Iris pigment epithelial cell (primary cell): ENCODE data around the gene TPD52L1.
"Not testable (repeated sequence)": the region's sequence is repeated elsewhere in the genome, so short reads cannot be mapped to it uniquely, and the experiment has no call there.

Experiments used
- DNase-seq: peaks from one replicate; pipeline ENCODE4 v3.0.0-alpha.2; 2011; ENCODE audit warnings: low read depth

TPD52L1 gene

DNA sequence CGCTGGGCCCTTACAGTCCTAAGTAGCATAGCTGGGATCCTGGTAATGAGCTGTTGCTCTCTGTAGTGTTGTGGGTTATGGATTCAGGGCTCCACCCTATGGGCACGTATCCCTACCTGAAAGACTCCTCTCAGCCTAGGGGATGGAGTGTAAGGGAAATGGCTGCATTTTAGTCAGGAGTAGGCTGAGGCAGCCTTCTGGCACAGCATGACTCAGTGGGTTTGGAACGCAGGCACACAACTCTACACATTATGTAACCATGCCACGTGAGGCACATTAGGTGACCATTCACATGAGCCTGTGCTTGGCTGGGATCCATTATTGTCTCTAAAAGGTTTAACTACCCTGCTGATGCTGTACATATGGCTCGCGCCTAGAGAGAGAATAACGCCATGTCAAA lies 120.4 kb downstream of the TPD52L1 start:
- peak; percentile 67 for DNase-seq

DNA sequence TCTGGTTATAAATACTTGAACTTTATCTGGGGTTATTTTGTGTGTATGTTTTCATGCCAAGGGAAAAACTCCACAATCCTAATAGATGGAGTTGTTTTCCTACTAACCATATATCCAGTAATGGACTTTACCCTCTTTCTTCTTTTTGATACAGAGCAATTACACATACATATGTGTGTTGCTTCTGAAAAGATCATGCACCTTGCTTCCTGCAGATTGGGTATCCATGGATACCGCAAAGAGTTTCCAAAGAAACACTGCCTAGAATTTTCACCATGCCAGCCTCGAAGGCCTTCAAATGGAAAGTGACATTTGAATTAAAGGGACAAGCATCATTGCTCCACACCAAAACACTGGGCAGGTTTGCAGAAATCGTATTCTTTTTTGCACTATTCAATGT lies 121.4 kb downstream of the TPD52L1 start:
- DNase-seq, result no peak

DNA sequence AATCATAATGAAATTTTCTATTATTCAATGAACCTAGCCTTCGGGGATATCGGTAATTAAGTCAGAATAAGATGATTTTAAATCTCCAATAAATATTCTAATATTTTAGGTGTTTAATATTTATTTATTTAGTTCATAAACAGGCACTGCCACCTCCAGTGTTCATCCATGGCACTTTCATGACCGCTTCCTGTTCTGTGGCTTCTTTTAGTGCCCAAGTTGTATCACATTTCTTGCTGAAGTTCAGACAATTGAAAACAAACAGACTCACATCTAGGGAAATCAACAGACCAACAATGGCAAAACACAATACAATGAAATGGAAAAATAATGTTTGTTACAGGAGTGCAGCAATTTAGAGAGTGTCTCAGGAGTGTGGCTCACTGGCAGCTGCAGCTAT lies 122.2 kb downstream of the TPD52L1 start:
- no peak for DNase-seq

DNA sequence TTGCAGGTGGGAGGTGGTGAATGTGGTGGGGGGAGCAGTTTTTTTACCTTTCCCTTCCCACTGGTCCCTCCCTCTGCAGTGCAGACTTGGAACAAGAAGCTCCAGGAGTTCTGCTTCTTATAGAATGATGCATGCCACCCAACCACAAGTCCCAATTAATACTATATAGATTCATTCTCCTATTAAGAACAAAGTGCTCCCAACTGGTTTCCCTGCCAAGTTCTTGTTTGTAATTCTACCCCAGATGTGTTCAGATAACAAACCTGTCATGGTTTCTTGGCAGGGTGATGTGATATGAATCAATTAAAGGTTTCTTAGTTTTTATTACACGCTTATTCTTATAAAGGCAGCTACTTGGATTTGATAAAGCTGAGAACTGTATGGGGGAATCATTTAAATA lies 124.3 kb downstream of the TPD52L1 start:
- DNase-seq, result no peak

DNA sequence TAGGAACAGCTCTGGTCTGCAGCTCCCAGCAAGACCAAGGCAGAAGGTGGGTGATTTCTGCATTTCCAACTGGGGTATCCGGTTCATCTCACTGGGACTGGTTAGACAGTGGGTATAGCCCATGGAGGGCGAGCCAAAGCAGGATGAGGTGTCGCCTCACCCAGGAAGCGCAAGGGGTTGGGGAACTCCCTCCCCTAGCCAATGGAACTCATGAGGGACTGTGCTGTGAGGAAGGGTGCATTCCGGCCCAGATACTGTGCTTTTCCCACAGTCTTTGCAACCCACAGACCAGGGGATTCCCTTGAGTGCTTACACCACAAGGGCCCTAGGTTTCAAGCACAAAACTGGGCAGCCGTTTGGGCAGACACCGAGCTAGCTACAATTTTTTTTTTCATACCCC lies 126.4 kb downstream of the TPD52L1 start:
- DNase-seq, result no peak

DNA sequence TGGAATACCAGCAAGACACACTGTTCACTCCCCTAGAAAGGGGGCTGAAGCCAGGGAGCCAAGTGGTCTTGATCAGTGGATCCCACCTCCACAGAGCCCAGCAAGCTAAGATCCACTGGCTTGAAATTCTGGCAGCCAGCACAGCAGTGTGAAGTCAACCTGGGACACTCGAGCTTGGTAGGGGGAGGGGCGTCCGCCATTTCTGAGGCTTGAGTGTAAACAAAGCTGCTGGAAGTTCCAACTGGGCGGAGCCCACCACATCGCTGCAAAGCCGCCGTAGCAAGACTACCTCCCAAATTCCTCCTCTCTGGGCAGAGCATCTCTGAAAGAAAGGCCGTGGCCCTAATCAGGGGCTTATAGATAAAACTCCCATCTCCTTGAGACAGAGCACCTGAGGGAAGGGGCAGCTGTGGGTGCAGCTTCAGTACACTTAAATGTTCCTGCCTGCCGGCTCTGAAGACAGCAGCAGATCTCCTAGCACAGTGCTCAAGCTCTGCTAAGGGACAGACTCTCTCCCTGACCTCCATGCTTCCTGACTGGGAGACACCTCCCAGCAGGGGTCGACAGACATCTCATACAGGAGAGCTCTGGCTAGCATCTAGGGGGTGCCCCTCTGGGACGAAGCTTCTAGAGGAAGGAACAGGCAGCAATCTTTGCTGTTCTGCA lies 126.9 kb downstream of the TPD52L1 start:
- not testable (repeated sequence) for DNase-seq

DNA sequence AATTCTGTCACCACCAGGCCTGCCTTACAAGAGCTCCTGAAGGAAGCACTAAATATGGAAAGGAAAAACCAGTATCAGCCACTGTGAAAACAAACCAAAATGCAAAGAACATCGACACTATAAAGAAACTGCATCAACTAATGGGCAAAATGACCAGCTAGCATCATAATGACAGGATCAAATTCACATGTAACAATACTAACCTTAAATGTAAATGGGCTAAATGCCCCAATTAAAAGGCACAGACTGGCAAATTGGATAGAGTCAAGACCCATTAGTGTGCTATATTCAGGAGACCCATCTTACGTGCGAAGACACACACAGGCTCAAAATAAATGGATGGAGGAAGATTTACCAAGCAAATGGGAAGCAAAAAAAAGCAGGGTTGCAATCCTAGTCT lies 128.9 kb downstream of the TPD52L1 start:
- DNase-seq, result not testable (repeated sequence)

DNA sequence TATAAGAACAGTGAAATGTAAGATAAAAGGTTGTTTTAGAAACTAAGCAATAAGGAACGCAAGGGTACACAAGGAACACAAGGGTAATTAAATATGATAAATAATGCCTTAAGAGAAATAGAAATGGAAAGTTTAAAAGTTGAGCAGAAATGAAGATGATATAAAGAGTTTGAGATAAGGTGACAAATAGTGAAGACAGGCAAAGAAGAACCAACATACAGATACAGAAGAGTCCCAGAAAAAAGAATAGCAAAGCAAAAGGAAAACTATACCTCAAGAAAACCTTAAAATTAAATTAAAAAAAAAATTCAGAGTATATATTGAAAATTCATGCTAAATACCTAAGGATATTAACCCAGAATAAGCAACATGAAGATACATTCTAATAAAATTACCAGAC lies 131.8 kb downstream of the TPD52L1 start:
- no peak for DNase-seq

DNA sequence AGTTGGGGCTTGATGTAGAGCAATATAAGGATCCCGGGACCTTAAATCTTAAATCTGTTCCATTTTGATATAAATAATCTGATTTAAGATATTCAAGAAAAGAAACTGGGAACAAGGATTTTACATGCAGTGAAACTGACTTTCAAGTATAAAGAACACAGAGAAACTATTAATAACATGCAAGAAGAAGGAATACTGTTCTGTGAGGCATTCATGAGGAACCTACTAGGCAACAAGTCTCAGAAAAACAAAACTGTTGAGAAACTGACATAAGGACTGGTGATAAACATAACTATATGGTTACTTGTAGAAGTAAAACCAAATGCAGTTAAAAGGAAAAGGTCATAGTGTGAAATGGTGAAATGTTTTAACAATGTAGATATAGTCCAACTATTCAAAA lies 132.4 kb downstream of the TPD52L1 start:
- DNase-seq, result peak; percentile 64

DNA sequence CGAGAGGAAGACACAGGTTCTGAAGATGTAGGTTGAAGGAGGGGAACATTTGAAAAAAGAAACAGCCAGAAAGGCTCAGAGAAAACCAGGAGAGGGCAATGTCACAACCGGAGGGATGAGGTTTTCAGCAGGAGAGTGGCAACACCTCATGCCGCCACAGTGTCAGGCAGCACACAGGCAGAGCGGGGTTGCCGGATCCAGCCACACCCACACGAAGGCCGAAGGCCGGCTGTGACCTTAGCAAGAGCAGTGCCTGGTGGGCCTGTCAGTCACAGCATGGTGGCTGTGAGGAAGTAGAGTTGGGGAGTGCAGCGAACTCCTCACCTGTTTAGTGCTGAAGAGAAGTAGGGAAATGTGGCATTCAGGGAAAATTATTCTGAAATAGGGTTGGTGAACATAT lies 134.1 kb downstream of the TPD52L1 start:
- DNase-seq, result no peak

DNA sequence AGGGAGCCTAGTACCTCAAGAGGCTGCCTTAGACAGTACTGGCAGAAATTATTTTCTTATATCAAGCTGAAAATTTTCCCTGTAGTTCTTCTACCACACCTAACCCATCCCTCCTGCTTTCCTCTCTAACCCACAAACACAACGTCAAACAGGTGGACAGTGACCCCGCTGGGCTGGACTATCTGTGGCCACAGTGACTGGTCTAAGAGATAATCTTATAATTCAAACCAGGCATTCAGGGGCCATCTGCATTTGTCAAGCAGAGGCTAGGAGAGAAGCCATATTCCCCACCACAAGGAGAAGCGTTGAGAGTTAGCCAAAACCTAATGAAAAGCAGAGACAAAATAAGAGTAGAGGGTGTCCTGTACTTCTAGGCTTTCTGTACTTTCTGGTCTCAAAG lies 140.0 kb downstream of the TPD52L1 start:
- no peak for DNase-seq

DNA sequence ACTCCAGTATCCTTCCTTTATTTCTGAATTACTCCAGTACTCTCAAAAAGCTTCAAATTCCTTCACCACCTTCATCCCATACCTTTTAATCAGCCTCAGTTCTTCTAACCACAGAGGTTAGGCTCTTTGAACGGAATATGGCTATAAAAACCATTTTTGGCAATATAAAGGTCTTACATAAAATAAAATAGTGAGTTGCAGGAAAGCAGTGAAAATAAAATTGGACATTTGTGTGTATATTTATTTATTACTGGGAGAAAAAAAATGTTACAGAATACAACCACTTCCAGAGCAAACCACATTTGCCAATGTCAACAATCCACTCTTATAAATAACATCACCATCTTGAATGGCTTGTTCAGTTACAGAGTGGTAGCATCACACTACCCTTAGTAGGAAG lies 140.5 kb downstream of the TPD52L1 start:
- no peak for DNase-seq

DNA sequence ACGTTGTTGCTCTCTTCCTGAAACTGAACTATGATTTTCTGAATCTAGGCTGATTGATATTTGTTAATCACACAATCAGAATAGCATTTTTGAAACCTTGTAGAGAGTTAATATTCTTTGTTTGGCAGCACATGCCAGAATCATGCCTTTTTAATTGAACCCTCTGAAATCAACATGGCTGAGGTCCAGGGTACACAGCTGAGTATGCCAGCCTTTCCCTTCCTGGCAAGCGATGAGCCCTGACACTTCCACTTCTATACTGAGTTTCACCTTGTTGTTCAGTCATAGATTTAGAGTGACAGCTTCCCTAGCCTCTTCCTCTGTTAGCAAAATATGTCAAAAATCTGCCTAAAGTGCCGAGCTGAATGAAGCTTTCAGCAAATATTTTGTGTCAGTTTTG lies 141.4 kb downstream of the TPD52L1 start:
- DNase-seq, result no peak

DNA sequence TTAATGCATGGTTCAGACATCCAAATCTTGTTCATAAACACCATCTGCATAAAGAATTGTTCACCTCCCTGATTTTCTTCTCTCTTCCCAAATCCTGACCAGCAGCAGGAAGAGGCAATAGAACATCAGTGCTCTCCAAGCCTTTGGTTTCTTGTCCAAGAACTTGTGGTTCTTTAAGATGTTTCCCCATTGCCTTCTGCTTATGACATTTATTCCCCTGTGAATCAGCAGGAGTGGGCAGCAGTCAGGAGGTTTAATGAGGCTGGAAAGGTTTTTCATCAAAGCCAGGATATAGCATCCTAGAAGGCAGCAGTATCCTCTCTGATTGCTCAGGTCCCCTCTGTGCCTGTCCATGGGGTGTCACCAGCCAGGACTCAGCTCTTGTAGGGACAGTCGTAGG lies 142.9 kb downstream of the TPD52L1 start:
- no peak for DNase-seq

DNA sequence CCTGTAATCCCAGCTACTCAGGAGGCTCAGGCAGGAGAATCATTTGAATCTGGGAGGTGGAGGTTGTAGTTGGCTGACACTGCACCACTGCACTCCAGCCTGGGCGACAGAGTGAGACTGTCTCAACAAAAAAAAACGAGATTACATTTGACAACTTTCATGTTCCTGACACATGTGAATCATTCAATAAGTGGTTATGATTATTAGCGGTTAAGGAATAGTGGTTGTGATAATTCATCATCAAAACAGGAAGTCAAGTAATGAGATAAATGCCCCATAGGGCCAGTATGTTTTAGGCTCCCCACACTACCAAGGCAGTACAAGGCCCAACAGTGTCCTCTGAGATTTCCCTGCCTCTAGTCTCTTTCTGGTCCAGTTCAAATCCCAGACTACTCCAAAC lies 145.7 kb downstream of the TPD52L1 start:
- DNase-seq, result no peak

DNA sequence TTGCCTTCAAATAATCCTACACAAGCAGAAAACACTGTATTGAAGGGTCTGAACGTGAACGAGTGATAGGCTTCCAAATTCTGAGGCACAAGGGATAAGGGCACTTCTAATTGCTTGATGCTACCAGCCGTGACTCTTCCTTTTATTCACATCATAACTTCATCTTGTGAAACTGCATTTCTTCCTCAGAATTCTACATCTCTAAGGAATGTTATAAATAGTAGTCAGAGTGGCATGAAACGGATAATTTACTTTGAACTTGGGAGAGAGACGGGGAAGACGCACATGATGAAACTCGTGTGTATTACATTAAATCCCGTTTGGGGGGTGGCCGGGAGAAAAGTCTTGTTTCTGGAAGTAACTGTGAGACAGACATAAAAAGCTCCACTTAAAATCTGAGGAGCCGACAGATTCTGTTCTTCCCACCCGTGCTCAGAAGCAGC lies 147.4 kb downstream of the TPD52L1 start:
- peak; percentile 65 for DNase-seq

DNA sequence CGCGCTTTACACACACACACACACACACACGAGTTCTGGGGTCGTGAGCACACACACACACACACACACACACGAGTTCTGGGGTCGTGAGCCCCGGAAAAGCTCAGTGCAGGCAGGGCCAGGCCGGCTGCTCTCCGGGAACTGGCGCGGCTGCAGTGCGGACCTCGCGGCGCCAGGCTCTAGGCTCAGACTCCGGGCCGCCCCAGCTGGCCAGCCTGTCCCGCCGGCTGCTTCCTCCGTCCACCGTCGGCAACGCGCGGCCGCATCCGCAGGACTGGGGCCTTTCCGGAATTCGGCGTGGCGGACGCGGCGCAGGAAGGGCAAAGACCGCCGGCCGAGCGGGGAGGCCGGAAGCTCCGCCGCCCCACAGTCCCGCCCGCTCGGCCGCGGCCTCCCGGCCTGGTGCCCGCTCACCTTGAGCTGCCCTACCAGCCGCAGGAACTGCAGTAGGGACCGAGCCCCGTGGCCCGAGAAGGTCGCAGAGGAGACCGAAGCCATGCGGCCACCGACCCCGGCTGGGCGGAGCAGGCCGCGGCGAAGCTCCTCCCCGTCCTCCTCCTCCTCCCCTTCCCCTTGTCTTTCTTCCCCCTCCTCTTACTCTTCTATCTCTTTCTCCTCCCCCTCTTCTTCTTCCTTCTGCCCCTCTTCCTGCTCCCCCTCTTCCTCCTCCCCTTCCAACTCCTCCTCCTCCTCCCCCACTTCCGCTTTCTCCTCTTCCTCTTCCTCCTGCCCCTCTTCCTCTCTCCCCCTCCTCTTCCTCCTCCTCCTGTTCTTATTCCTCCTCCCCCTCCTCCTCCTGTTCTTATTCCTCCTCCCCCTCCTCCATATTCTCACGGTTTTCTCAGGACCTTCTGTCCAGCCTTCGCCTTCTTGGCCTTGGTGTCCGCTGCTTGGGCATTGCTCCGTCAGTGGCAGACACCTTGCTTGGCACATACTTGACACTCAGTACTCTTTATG lies 148.1 kb downstream of the TPD52L1 start, which contains the start of gene HDDC2:
HDDC2 (minus strand) TSS at position 533 of the 957 bp plus-strand sequence; CDS start at position 498, 35 bp downstream.
- peak; percentile 76 for DNase-seq

DNA sequence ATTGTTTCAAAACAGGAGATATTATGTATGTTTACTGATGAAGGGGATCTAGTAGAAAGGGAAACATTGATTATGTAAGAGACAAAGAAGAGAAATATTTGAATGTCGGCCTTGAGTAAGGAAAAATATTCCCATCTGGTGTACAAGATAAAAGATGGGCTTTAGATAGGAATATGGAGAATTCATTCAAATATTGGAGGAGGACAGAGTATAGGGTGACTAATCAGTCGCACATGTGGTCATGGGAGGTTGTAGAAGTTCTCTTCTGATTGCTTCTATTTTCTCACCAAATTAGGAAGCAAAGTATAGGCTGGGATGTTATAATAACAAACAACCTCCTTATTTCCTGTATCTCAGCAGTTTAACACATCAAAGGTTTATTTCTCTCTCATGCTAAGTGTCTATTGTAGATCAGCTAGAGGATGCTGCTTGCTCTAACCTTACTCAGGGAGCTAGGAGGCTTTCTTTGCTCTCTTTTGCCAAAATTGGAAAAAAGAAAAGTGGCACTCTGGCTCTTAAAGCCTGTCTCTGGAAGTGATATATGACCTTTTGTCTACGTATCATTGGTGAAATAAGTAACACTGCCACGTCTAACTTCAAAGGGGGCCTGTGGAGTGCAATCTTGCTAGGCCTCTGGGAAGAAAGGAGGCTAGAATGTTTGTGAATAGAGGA lies 149.4 kb downstream of the TPD52L1 start:
- DNase-seq, result peak; percentile 24

DNA sequence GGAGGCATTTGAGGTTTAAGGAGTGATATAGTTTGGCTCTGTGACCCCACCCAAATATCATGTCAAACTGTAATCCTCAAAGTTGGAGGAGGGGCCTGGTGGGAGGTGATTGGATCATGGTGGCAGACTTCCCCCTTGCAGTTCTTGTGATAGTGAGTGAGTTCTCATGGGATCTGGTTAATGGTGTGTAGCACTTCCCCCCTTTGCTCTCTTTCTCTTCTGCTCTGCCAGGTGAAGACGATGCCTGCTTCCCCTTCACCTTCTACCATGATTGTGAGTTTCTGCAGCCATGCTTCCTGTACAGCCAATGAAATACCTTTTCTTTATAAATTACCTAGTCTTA lies 149.9 kb downstream of the TPD52L1 start:
- no peak for DNase-seq

DNA sequence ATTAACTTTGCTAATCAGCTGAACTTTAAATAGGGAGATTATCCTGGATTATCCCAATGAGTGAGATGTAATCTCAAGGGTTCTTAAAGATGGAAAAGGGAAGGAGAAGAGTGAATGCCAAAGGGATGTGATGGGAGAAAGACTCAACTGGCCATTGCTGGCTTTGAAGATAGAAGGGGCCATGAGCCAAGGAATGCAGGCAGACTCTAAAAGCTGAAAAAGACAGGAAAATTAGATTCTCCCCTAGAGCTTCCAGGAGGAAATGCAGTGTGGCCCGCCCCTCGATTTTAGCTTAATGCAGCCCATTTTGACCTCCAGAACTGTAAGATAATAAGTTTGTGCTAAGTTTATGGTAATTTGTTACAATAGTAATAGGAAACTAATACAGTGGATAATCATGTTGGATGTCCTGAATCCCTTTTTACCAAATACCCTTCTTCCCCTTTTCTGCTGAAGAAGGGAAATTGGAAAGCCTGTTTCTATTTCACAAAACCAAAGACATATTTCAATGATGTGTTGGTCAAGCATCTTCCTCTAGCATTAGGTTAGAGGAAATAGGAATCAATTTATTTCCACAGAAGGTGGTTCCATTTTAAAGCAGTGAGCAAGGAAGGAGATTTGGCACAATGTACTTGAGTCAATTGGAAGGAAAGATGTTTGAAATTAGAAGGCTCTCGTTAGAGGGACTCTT lies 151.5 kb downstream of the TPD52L1 start:
- DNase-seq, result no peak

DNA sequence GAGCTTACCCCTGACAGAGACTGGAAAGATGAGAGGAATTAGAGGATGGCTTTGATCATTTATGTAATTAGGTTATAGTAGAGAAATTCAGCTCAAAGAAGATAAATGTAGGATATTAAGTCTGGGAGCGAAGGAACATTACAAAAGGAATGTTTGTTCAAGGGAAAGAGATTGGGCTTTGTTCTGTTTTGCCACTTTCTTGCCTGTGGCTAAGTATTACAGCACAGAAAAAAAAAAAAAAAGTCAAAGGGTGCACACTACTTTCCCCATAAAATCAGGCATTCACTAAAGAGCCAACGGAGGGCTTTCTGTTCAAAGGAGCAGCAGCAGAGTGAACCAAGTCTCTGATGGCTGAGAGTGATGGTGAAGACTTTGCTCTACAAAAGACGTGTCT lies 153.2 kb downstream of the TPD52L1 start:
- no peak for DNase-seq

DNA sequence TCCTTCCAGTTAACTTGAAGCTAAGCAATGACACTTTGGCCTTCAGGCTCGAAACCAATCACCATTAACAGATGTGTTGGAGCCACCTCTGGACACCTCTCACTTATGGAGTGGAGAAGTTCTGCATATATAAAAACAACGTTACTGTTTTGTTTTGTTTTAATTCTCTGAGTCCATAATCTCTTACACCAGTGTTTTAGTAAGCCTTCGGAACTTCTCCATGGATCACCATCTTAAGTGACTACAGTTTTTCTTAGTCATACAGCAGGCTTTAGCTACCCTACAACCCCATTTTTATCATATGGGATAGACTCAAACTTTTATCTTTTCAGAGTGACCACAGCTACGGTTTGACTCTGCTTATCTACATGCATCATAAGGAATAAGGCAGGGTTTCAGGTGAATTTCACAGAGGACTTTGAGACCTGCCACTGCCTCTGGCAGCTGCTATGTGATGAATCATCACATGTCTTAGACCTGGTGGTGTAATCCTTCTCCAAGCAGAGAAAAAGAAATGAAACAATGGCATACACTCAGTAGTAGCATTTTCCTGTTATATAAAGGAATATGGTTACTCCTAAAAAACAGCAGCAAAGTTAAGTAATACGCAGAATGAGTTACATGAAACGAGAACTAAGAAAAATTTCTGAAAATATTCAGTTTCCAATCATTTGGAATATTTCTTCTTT lies 153.7 kb downstream of the TPD52L1 start:
- peak; percentile 61 for DNase-seq
